Vagina (tissue), 2 donors: ENCODE results near the gene KRT20. TPM values are rescaled to one million over a fixed set of nuclear protein-coding genes. Genes with fewer than 3 reads are reported as not detected.
A peak's percentile ranks its signal among the peaks of the same experiment; 100 is the strongest.
"Not testable (repeated sequence)": the region's sequence is repeated elsewhere in the genome, so short reads cannot be mapped to it uniquely, and the experiment has no call there.

Experiments
- DNase-seq, 2 donors: peaks; one replicate each; pipeline ENCODE4 v3.0.0-alpha.2; 2017; ENCODE audit errors: extremely low spot score in 2 of 2
- H3K27ac ChIP-seq: fragments of 200-600 bp; sonication (generic); one replicate; pipeline ENCODE4 v1.5.1; 2019
- H3K27me3 ChIP-seq: fragments of 200-600 bp; sonication (generic); one replicate; pipeline ENCODE4 v1.5.1; 2019
- H3K36me3 ChIP-seq, 2 donors: fragments of 200-600 bp; sonication (generic); one replicate each; pipeline ENCODE4 v1.5.1; 2017 to 2019
- H3K4me1 ChIP-seq: fragments of 200-600 bp; sonication (generic); one replicate; pipeline ENCODE4 v1.5.1; 2019
- H3K4me3 ChIP-seq, 2 donors: fragments of 200-600 bp; sonication (generic); 1 replicate in 1 of 2; 2 replicates in 1 of 2; pipeline ENCODE4 v1.5.1; 2016 to 2019
- H3K9me3 ChIP-seq: fragments of 200-600 bp; sonication (generic); one replicate; pipeline ENCODE4 v1.5.1; 2019
- CTCF ChIP-seq, 3 experiments: fragments of 450-650 bp in 2 of 3; fragments of 200-600 bp in 1 of 3; sonication (generic) in 1 of 3; IDR thresholded peaks; one replicate each; pipeline ENCODE4 v1.5.1; 2017 to 2019; ENCODE audit warnings: antibody characterized with exemption in 3 of 3, mild to moderate bottlenecking in 2 of 3, moderate library complexity in 2 of 3
- POLR2A ChIP-seq, 2 donors: fragments of 450-650 bp; IDR thresholded peaks; one replicate each; pipeline ENCODE4 v1.6.1; 2017; ENCODE audit warnings: antibody characterized with exemption in 2 of 2, mild to moderate bottlenecking in 2 of 2, moderate library complexity in 2 of 2
- POLR2AphosphoS5 ChIP-seq, 2 donors: sonication (generic); formaldehyde crosslinking; IDR thresholded peaks; one replicate each; pipeline ENCODE4 v1.9.0; 2017; ENCODE audit warnings: antibody characterized with exemption in 2 of 2, mild to moderate bottlenecking in 2 of 2, low read depth in 1 of 2; ENCODE audit not compliant: insufficient read depth in 1 of 2
- intact Hi-C: fragments of 100-400 bp; cut with DNase I; formaldehyde crosslinking; loops from one replicate; pipeline ENCODE4 v1.15.1; 2023
- total RNA-seq: library from RNA; depleted of rRNA; stranded (reverse); fragments of >200 nt; gene quantifications from one replicate; pipeline ENCODE4 v1.2.3, GENCODE V29; 2016

The KRT20 gene
- total RNA-seq, 1 donor from 2014 or later: not detected

- DNase-seq: no peak
- TF ChIP-seq CTCF (IDR thresholded peaks at IDR 0.05): no peak
- TF ChIP-seq POLR2A (IDR thresholded peaks at IDR 0.05): no peak
- TF ChIP-seq POLR2AphosphoS5 (IDR thresholded peaks at IDR 0.05; ENCODE audit: insufficient read depth in 1 of 2, low read depth in 1 of 2): no peak
- Histone ChIP-seq H3K9me3 (no peaks in the 10 kb centered on the region), H3K36me3 (no peaks in the 10 kb centered on the region), H3K27ac (no peak overlapping the region), H3K4me3 (no peak overlapping the region), H3K27me3 (no peaks in the 10 kb centered on the region), H3K4me1 (no peaks in the 10 kb centered on the region)
- intact Hi-C loops: no loop called here
Observed at GRCh38 chr17:40864661-40865390, 20.2 kb downstream of the KRT20 start.

GRCh38 chr17:40862985-40863733 is 21.9 kb downstream of the KRT20 start:
- no peaks in the 10 kb centered on the region for H3K27me3 ChIP-seq
- TF ChIP-seq POLR2A (IDR thresholded peaks at IDR 0.05) (no peak), CTCF (IDR thresholded peaks at IDR 0.05) (no peak), POLR2AphosphoS5 (IDR thresholded peaks at IDR 0.05; ENCODE audit: insufficient read depth in 1 of 2, low read depth in 1 of 2) (no peak)
- no peak overlapping the region for H3K4me3 ChIP-seq
- DNase-seq: no peak
- H3K9me3 ChIP-seq: no peaks in the 10 kb centered on the region
- H3K27ac ChIP-seq: no peak overlapping the region
- no peaks in the 10 kb centered on the region for H3K36me3 ChIP-seq
- peaks cover 4% of the 10 kb centered on the region for H3K4me1 ChIP-seq
- intact Hi-C loops: no loop called here

DNA sequence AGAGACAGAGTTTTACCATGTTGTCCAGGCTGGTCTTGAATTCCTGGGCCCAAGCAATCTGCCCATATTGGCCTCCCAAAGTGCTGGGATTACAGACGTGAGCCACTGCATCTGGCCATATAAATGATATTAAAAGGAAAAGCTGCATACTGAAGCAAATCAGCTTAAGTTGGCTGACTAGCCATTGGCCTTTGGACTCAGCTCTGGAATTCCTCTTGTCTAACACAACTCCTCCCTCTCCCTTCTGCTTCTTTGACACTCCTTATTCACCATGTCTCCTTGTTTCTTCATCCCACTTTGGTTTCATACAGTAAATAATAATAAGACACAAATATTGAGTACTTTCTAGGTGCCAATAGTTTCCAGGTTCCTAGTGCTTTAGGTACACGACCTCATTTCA is 25.5 kb downstream of the KRT20 start:
- Histone ChIP-seq H3K4me3 (no peak overlapping the region), H3K36me3 (no peaks in the 10 kb centered on the region), H3K27me3 (no peaks in the 10 kb centered on the region), H3K27ac (peak overlapping the region; percentile 22), H3K9me3 (no peaks in the 10 kb centered on the region), H3K4me1 (peaks cover 14% of the 10 kb centered on the region)
- no peak for DNase-seq
- TF ChIP-seq POLR2AphosphoS5 (IDR thresholded peaks at IDR 0.05; ENCODE audit: insufficient read depth in 1 of 2, low read depth in 1 of 2) (no peak), CTCF (IDR thresholded peaks at IDR 0.05) (no peak), POLR2A (IDR thresholded peaks at IDR 0.05) (no peak)
- intact Hi-C loops: no loop called here

GRCh38 chr17:40858667-40859066 is 26.4 kb downstream of the KRT20 start:
- H3K4me3 ChIP-seq, intact Hi-C loops: not testable (repeated sequence)

DNA sequence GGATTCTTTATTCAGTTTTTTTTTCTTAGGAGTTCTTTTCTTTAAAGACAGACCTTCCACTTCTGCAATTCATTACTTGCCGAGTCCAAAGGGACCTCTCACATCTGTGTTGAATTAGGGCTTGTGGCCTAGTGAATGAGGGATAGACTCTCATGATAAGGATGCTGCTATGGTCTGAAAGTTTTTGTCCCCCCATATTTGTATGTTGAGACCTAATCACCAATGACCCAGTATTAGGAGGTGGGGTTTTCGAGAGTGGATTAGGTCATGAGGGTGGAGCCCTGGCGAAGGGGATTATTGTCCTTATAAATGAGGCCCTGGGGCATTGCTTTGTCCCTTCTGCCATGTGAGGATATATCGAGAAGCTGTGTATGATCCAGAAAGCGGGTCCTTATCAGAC is 27.5 kb downstream of the KRT20 start:
- no peaks in the 10 kb centered on the region for H3K9me3 ChIP-seq
- no peaks in the 10 kb centered on the region for H3K36me3 ChIP-seq
- no peak for DNase-seq
- peaks cover 29% of the 10 kb centered on the region for H3K4me1 ChIP-seq
- H3K27me3 ChIP-seq: no peaks in the 10 kb centered on the region
- peak overlapping the region; percentile 74 for H3K27ac ChIP-seq
- intact Hi-C loops: no loop called here
- no peak overlapping the region for H3K4me3 ChIP-seq
- TF ChIP-seq CTCF (IDR thresholded peaks at IDR 0.05) (no peak), POLR2A (IDR thresholded peaks at IDR 0.05) (no peak), POLR2AphosphoS5 (IDR thresholded peaks at IDR 0.05; ENCODE audit: insufficient read depth in 1 of 2, low read depth in 1 of 2) (no peak)

More at GRCh38 chr17:40858667-40859066, 26.4 kb downstream of the KRT20 start:
- H3K4me1 ChIP-seq: peaks cover 18% of the 10 kb centered on the region
- peak overlapping the region; percentile 74 for H3K27ac ChIP-seq
- not testable (repeated sequence) for H3K36me3 ChIP-seq, H3K9me3 ChIP-seq, H3K27me3 ChIP-seq, DNase-seq
